NOMO-1 treated with dmso at 0.1 percent for 144 hours (cell line): Measurements from ENCODE around the gene TTLL11.

Experiments
- DNase-seq: peaks from one replicate; lab custom pipeline; 2025; ENCODE audit not compliant: unreplicated experiment; lab: John Stamatoyannopoulos, UW

Gene TTLL11

DNA sequence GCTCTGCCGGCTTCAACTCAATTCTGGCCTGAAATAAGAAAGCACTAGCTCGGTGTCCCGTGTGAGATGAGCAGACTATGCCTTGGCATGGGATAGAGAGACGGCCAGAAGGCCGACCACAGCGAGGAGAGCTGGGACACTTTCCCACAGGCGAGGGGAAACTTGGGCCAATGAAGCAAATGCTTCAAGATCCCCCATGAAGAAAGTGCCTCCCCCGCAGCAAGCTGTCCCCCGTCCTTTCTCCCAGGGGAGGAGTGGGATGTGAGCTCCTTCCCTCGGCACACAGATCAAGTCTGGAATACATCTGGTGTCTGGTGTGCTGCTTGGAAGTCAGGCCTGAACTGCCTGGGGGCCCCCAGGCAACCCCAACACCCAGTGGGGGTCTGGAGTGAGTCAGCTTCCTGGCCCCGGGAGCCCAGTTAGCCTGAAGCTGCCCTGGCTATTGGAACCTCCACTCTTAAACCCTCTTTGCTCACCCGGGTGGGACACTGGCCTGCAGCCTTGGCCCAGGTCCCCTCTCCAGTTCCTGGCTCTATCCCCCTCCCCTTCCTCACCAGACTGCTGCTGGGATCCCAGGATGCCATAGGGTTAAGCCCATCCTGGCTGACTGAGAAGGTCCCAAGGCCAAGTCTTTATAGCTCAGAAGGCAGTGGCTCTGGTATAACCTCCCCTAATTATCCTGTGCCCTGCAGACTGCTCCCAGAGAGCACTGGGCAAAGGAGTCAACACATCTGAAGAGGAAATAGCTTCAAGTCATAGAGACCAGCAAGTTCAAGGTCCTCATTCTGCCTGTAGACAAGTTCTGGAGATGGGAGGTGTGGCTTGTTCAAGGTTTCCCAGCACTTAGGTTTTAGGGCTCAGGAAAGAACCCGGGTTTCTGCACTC is 205.3 kb downstream of the TTLL11 start:
- DNase-seq, result no peak

DNA sequence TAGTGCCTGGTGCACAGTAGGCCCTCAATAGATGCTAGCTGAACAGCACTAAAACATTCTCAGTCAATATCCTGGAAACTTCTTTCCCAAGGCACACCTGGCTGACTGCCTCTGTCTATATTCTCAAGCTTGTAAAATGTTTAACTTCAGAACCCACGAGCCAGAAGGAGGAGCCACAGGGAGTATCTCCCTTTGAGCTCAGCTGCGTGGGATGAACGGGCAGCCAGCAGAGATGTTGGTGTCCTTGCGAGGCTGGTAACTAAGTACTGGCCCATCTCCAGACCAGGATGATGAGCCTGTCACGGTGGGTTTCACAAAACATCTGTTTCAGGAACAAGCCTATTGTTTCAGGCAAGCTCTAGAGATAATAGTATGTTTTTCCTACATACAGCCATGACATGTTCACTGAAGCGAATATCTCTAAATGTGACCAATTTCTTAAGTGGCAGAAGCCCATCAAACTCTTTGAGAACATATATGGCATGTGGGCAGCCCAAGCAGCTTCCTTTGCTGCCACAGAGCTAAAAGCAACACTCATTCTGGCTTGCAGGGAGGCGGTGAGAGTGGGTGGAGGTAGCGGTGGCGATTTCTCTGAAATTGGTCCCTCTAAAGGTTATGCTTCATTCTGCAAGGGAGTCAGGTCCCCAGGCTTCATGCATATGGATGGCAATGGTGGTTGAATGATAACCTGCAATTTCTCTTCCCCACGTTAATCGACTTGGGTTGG is 206.2 kb downstream of the TTLL11 start:
- no peak for DNase-seq

DNA sequence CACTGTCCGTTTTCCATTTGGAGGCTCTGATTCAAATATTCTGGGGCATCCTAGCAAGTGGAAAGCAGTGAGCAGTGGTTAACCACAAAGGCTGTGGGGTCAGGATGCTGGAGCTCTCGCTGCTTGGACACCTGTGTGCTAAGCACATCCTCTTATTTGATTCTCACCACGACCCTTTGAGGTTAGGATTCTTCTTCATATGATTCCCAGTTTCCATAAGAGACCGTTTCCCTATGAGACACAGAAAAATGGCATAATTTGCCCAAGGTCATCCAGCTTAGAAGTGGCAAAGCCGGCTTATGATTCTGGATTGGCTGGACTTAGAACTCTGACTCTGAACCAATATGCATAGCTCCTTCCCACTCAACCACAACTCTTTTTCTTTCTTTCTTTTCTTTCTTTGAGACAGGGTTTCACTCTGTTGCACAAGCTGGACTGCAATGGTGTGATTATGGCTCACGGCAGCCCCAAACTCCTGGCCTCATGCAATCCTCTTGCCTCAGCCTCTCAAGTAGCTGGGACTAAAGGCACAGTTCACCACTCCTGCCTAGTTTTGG is 207.7 kb downstream of the TTLL11 start:
- DNase-seq, result no peak

DNA sequence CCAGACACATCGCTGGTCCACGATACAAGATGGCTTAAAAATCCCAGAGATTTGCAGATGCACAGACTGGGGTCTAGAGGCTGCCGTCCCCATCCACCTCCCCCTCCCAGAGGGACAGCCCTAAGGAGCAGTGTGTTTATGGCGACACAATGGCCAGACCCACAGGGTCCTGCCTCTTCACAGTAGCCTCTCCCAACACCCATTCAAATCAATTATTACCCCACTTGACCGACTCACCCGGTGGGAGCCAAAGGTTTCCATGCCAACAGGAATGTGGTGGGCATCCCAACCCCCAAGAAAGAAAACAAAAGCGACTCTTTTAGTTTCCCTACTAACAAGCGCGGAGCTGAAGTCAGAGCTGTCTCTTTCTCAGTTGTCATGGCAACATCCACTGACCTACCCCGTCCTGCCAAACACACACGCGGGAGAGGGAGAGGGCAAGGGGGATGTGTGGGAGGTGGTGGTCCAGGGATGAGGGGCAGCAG is 209.0 kb downstream of the TTLL11 start:
- DNase-seq, result no peak

DNA sequence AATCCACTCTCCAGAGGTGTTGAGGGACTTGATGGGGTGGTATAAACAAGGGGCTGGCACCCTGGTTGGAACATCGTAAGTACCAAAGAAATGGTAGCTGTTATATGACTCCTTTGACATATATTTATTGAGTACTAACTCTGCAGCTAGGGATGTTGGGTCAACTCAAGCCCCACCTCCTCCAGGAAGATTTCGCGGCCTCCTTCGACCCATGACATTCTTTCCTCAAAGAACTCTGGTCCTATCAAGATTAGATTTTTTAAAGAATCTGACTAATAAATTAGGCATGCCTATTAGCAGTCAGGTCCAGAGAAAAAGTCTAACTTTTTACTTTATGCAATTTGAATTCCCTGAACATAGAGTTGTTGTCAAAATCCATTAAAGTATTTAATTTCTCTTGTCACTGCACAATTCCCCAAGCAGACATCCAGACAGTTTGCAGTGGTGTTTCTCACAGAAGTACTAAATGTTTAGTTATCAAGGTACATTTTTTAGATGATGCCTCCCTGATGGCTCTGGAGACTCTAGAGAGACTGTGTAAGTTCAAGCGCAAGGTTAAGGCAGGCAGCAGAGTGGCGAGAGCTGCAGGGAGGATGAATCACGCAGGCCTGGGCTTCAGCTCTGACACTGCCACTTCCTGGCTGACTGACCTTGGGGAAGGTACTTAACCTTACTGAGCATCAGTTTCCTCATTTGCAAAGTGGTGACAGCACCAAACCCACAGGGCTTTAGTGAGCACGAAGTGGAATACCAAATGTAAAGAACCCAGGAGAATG is 209.6 kb downstream of the TTLL11 start:
- no peak for DNase-seq

DNA sequence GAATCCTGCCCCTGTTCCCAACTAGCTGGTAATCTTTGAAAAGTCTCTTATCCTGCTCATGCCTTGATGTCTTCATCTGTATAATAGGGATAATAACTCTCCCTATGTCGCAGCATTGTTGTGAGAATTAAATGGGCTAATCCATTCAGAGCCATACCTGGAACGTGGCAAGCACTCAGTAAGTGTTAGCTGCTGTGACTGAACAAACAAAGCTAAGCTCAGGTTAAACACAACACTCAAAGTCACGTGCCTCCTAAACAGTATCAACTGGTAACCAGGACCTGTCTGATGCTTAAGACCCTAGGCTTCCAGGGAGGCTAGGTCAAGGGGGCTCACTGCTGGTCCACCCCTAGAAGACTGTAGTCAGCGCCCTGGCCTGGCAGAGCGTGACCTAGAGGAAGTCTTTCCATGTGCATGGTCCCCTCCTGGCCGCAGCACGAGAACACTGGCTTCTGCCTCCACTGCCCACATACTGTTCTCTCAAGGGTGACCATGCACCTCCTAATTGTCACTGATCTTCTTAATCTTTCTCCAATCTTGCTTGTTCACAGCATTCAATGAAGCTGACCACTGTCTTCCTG is 211.1 kb downstream of the TTLL11 start:
- DNase-seq, result no peak

DNA sequence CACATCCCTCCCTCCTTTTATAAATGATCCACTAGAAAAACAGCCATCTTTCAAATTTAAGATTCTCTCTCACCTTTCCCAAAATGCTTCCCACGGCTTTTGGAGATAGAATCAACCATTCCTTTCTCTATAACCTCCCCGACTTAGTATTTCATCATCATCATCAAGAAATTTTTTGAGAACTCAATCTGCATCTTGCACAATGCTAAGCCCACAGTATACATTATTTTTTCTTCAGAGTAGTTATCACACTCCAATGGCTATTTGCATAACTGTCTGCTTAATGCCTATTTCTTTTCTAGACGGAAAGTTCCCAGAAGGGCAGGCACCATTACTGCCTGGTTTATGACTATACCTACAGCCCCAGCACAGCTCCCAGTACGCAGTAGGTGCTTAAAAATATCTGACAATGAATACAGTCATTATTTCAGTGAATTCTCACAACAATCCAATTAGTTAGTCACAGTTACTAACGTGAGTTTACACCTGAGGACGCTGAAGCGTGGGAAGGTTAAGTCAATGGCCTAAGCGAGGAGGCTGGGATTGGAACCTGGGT is 212.7 kb downstream of the TTLL11 start:
- DNase-seq, result no peak

DNA sequence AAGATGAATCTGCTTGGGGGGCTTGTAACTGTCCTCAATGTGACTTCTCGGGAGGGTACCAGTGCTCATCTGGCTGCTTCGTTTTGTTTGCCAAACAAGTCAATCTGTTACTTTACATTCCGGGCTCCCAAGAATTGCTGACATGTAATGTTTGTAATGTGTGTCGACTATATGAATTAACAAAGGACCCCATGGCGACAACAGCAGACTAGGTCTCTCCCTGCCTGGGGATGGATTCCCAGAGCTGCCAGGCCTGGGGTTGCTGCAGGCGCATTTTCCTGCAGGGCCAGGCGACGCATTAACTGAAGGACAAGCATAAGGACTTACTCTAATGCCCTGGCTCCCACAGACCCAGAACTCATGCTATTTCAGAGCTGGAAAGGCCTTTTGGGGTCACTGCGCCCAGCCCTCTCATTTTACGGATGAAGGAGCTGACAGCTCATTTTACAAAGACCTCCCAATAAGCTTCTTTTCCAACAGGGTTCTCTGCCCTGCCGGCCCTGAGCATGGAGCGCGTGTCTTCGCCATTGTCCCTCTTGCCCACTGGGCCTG is 214.8 kb downstream of the TTLL11 start:
- no peak for DNase-seq

DNA sequence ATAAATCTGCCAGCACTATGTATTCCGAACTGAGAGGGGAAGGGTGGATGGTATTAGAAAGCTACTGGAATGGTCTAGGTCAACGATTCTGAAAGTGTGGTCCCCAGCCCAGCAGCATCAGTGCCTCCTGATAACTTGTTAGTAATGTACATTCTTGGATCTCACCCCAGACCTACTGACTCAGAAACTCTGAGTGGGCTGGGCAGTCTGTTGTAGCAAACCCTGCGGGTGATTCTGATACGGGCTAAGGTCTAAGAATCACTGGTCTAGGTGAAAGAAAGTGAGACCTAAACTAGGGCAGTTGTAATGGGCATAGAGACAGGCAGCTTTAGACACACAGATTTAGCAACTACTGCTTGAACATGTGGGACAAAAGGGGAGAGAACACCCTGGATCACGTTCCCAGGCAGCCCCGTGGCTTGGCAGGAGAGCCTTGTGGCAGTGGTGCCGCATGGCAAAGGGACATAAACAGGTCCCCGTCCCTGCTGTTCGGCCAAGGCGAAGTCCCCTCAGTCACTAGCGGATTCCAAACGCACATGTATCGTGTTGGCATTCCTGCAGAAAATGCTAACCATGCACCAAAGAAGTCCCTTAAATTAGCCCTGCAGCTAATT is 216.3 kb downstream of the TTLL11 start:
- DNase-seq, result no peak

DNA sequence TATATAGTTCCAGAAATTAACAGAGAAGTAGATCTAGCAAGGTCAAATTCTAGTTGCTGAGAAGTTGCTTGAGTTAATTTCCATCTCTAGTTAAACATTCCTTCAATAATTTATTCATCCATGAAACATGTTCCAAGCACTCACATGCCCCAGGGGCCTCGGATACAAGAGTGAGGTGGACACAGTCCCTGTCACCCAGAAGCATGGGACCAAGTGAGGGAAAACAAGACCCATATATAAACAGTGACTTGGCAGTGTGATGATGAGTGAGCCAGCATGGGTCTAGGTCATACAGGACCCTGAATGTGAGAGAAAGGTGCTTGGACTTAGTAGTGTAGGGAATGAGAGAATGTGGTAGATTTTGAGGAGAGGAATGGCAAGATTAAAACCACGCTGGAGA is 216.9 kb downstream of the TTLL11 start:
- no peak for DNase-seq

DNA sequence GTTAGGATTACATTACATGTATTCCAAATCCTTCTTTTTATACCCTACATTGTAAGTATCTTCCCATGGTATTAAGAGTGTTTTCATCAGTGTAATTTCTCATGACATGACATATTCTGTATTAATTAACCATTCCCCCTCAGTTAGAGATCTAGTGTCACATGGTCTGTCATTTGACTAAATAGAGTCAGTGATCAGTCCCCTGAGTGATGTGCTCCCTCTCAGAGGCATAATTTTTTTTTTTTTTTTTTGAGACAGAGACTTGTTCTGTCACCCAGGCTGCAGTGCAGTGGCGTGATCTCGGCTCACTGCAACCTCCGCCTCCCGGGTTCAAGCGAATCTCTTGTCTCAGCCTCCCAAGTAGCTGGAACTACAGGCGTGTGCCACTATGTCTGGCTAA is 218.6 kb downstream of the TTLL11 start:
- DNase-seq, result no peak

DNA sequence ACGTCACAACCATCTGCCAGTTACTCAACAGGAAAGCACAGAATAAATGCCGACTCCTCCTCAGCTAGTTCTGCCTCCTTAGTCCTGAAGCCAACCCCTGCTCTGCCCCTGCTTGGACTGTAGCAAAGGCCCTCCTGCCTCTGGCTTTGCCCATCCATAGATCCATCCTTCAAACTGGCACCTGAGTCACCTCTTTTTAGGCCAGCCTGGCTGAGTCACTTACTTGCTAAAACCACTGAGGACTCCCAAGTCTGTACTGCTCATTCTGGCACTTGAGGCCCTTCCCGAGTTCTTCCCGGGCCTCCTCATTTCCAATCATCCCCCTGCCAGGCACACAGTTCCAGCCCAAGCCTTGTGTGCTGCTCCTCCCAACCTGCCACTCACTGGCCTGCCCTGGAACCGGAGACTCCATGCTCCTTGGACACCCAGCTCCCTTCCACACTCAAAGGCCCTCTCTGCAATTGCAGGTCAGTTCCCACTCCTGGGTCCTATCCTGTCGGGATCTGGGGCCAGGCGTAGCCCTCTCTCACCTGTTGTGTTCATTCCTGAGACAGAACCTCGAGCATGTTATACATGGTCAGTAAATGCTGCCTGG is 221.6 kb downstream of the TTLL11 start:
- DNase-seq, result no peak

DNA sequence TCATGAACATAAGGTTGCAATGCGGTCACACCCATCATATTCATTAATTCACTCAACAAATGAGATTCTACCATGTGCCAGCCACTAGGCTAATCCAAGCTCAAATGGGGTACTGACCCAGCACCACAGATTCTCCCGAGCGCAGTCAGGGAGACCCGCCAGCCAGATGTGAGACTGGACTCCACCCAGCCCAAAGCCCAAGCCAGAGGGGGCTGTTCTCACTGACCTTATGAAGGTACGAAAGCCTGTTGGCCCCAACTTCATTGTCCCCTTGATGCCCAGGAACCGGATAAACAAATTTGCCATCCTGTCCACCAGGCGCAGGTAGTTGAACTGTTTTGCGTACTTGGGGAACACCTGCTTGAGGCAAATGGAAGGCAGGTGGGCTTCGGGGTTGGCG is 222.8 kb downstream of the TTLL11 start:
- DNase-seq, result no peak

DNA sequence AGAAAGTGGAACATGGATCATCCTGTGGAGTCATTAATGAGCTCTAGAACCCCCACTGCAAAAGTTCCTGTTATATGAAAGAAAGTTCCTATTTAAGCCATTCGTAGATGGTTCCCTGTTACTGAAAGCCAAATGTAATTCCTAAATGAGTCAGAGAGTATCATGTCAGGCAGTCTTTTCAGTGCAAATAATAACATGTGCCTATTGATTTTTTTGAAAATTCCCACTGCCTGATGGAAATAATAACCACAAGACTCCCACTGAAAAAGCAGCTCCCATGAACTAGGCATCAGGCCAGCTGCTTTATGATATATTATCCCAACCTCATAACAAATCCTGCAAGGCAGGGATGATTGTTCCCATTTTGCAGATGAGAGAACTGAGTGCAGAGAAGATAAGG is 224.5 kb downstream of the TTLL11 start:
- no peak for DNase-seq

DNA sequence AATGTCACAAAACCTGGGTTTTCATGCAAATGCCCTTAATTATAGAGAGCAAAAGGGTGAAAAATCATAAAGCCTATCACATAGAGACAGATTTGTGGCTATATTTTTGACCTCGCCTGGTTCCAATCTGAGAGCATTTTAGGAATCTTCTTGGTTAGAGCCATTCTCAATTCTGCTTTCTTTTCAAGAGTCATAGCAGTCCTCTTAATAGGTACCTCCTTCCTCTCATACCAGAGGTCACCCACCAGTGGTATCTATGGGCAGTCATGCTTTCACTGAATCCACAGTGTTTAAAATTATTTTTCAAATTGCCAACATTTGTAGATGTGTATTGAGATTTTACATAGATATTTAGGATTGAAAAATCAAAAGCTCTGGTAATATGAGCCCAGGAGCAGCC is 226.2 kb downstream of the TTLL11 start:
- DNase-seq, result no peak

DNA sequence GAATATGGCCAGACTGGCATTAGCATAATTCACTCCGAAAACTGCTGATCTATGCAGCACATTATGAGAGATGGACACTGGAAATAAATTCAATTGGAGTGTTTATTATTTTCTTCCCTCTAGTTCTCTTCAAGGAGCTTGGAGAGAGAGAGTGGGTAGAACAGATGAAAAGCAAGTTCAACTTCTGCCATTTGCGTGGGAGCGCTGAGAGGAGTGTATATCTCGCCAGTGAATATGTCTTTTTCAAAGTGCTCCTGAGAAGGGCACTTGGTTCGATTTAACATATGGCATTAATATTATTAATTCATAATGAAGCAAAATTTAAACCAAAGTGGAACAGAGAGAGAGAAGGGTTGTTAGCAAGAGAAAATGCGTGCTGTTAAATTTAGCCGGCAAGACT is 227.2 kb downstream of the TTLL11 start:
- DNase-seq, result no peak

DNA sequence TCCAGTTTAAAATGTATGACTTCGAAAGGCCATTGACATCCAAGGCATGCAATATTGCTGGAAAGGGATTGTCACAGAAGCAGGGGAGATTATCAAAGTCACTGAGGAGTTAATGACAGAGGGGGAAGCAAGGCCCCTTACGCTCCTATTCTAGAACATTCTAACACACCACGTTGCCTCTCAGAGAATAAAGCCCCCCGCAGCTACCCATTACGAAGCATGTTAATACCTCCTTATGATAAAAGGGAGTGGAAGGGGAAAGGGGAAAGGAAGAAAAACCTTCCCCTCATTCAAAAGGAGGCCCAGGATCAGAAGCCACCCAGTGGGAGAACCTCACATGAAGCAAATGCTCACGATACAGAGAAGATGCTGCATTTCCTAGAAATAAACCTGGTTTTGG is 228.0 kb downstream of the TTLL11 start:
- no peak for DNase-seq

DNA sequence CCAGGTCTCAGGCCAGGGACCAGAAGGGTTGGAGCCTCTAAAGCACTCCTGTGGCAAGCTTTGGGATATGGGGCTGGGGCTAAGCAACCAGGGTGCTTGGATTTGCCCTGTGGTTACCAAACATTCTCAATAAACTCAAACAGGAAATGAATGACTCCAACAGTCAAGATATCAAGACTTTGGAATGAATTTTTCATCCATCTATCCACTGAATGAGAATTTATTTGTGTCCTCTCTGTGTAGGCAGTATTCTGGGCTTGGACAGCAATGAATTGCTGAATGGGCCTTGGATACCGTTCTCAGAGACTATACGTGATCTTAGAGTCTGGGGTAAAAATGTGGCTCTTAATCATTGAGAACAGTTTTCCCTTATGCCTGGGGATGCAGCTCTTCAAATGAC is 229.2 kb downstream of the TTLL11 start:
- DNase-seq, result no peak
